ENCODE results near the gene TOMM40. TPM values are rescaled to one million over a fixed set of nuclear protein-coding genes. Genes with fewer than 3 reads are reported as not detected.
"Not testable (repeated sequence)": the region's sequence is repeated elsewhere in the genome, so short reads cannot be mapped to it uniquely, and the experiment has no call there.

Gene TOMM40
- total and polyA plus RNA-seq, 2 of the 13 experiments (the other 11 are each of a cell fraction or from before 2014, with no cell fraction given): 72.0 to 110 TPM

DNA sequence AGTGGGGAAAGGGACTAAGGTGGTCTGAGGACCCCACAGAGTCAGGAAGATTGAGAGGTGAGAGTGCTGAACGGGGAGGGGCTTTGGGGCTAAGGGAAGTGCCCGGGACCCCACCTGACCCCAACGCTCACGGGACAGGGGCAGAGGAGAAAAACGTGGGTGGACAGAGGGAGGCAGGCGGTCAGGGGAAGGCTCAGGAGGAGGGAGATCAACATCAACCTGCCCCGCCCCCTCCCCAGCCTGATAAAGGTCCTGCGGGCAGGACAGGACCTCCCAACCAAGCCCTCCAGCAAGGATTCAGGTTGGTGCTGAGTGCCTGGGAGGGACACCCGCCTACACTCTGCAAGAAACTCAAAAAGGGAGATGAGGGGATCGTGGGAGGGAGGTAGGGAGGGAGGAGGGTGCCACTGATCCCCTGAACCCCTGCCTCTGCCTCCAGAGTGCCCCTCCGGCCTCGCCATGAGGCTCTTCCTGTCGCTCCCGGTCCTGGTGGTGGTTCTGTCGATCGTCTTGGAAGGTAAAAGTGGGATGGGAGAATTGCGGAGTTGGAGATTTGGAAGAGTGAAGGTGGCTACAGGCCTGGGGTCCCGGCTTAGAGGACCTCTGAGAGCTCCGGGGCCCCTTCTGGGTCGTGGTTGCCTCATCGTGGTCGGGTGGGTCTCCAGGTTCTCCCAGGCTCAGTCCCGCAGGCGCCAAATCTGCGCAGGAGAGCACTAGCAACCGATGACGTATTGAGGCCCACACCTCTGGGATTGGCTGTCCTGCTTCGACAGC, 23.6 kb downstream of the TOMM40 start, which contains the start of gene APOC1 (continued):
- TF ChIP-seq, protein P1, sequence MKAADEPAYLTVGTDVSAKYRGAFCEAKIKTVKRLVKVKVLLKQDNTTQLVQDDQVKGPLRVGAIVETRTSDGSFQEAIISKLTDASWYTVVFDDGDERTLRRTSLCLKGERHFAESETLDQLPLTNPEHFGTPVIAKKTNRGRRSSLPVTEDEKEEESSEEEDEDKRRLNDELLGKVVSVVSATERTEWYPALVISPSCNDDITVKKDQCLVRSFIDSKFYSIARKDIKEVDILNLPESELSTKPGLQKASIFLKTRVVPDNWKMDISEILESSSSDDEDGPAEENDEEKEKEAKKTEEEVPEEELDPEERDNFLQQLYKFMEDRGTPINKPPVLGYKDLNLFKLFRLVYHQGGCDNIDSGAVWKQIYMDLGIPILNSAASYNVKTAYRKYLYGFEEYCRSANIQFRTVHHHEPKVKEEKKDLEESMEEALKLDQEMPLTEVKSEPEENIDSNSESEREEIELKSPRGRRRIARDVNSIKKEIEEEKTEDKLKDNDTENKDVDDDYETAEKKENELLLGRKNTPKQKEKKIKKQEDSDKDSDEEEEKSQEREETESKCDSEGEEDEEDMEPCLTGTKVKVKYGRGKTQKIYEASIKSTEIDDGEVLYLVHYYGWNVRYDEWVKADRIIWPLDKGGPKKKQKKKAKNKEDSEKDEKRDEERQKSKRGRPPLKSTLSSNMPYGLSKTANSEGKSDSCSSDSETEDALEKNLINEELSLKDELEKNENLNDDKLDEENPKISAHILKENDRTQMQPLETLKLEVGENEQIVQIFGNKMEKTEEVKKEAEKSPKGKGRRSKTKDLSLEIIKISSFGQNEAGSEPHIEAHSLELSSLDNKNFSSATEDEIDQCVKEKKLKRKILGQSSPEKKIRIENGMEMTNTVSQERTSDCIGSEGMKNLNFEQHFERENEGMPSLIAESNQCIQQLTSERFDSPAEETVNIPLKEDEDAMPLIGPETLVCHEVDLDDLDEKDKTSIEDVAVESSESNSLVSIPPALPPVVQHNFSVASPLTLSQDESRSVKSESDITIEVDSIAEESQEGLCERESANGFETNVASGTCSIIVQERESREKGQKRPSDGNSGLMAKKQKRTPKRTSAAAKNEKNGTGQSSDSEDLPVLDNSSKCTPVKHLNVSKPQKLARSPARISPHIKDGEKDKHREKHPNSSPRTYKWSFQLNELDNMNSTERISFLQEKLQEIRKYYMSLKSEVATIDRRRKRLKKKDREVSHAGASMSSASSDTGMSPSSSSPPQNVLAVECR (CRISPR knock-in tag; IDR thresholded peaks at IDR 0.05; ENCODE audit: borderline replicate concordance): peak; percentile 55; the same call in 1 of the 2 replicates
- TF ChIP-seq ZBTB38 (CRISPR knock-in tag; IDR thresholded peaks at IDR 0.05) (peak; percentile 72), EP300 (CRISPR knock-in tag; IDR thresholded peaks at IDR 0.05; ENCODE audit: borderline replicate concordance) (peak; percentile 17; the same call in 1 of the 2 replicates), ZNF543 (CRISPR knock-in tag; IDR thresholded peaks at IDR 0.05) (0 out of 2 replicates have a peak, but pooled peaks have one; percentile 20), GZF1 (CRISPR knock-in tag; IDR thresholded peaks at IDR 0.05) (0 out of 2 replicates have a peak, but pooled peaks have one; percentile 26), ZNF563 (CRISPR knock-in tag; IDR thresholded peaks at IDR 0.05) (peak; percentile 66), BORCS8-MEF2B (CRISPR knock-in tag; IDR thresholded peaks at IDR 0.05) (peak; percentile 16; the same call in 1 of the 2 replicates), ZBTB7A (CRISPR knock-in tag; IDR thresholded peaks at IDR 0.05) (peak; percentile 86), ZNF747 (CRISPR knock-in tag; IDR thresholded peaks at IDR 0.05; ENCODE audit: borderline replicate concordance) (0 out of 2 replicates have a peak, but pooled peaks have one; percentile 15), ELF3 (CRISPR knock-in tag; IDR thresholded peaks at IDR 0.05) (0 out of 2 replicates have a peak, but pooled peaks have one; percentile 9), ZNF724P (CRISPR knock-in tag; IDR thresholded peaks at IDR 0.05; ENCODE audit: borderline replicate concordance) (peak; percentile 27; the same call in 1 of the 2 replicates), EEA1 (CRISPR knock-in tag; IDR thresholded peaks at IDR 0.05; ENCODE audit: borderline replicate concordance) (0 out of 2 replicates have a peak, but pooled peaks have one; percentile 61), RXRB (CRISPR knock-in tag; IDR thresholded peaks at IDR 0.05; ENCODE audit: borderline replicate concordance) (peak; percentile 37), HES4 (CRISPR knock-in tag; IDR thresholded peaks at IDR 0.05; ENCODE audit: borderline replicate concordance) (peak; percentile 44; the same call in 1 of the 2 replicates), ZNF501 (CRISPR knock-in tag; IDR thresholded peaks at IDR 0.05) (0 out of 2 replicates have a peak, but pooled peaks have one; percentile 3), CEBPG (CRISPR knock-in tag; IDR thresholded peaks at IDR 0.05) (peak; percentile 60), ATF7 (IDR thresholded peaks at IDR 0.05) (peak; percentile 64)
- TF ChIP-seq EP300 (IDR thresholded peaks at IDR 0.05; ENCODE audit: low read depth in 2 of 2, low read length in 2 of 2); ATF7 (CRISPR knock-in tag; IDR thresholded peaks at IDR 0.05): not testable (repeated sequence)
- TF ChIP-seq, protein P2, sequence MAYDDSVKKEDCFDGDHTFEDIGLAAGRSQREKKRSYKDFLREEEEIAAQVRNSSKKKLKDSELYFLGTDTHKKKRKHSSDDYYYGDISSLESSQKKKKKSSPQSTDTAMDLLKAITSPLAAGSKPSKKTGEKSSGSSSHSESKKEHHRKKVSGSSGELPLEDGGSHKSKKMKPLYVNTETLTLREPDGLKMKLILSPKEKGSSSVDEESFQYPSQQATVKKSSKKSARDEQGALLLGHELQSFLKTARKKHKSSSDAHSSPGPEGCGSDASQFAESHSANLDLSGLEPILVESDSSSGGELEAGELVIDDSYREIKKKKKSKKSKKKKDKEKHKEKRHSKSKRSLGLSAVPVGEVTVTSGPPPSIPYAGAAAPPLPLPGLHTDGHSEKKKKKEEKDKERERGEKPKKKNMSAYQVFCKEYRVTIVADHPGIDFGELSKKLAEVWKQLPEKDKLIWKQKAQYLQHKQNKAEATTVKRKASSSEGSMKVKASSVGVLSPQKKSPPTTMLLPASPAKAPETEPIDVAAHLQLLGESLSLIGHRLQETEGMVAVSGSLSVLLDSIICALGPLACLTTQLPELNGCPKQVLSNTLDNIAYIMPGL (CRISPR knock-in tag; IDR thresholded peaks at IDR 0.05; ENCODE audit: borderline replicate concordance in 1 of 2, low read depth in 1 of 2): peak in 1 of 2 experiments; percentile 79; a peak in 3 of 4 replicates
- TF ChIP-seq, protein P3, sequence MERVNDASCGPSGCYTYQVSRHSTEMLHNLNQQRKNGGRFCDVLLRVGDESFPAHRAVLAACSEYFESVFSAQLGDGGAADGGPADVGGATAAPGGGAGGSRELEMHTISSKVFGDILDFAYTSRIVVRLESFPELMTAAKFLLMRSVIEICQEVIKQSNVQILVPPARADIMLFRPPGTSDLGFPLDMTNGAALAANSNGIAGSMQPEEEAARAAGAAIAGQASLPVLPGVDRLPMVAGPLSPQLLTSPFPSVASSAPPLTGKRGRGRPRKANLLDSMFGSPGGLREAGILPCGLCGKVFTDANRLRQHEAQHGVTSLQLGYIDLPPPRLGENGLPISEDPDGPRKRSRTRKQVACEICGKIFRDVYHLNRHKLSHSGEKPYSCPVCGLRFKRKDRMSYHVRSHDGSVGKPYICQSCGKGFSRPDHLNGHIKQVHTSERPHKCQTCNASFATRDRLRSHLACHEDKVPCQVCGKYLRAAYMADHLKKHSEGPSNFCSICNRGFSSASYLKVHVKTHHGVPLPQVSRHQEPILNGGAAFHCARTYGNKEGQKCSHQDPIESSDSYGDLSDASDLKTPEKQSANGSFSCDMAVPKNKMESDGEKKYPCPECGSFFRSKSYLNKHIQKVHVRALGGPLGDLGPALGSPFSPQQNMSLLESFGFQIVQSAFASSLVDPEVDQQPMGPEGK (CRISPR knock-in tag; IDR thresholded peaks at IDR 0.05): 0 out of 2 replicates have a peak, but pooled peaks have one; percentile 54

Data from HepG2 (cell line).